GM19238 (cell line): ENCODE results near the gene UBL4B.

ENCODE experiments used
- DNase-seq: peaks from one replicate; pipeline ENCODE4 v3.0.0; 2011; ENCODE audit warnings: low spot score; ENCODE audit not compliant: insufficient read length

UBL4B gene

GRCh38 chr1:110152133-110152785, 40.0 kb downstream of the UBL4B start:
- DNase-seq, result no peak

DNA sequence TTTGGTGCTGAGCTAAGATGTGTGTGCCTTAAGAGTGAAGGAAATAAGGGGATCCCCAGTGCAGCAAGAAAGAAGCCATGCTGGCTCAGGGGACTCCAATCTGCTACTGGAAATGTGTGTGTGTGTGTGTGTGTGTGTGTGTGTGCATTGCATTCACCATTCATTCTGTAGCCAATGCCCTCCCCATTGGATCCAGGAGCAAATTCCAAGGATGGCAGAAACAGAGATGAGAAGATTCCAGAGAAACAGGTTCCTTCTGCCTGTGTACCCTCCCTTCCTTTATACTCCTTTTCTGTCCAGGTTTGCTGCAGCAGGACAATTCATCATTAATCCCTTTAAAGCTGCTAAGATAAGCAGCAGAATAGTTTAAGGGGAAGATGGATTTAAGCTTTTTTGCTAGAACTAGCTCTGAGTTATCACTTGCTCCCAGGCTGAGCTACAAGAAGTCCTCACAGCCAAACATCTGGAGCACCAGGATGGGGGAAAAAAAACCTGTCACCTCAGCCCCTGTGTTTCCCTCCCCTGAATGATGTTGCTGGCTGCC, 41.2 kb downstream of the UBL4B start:
- DNase-seq, result no peak

DNA sequence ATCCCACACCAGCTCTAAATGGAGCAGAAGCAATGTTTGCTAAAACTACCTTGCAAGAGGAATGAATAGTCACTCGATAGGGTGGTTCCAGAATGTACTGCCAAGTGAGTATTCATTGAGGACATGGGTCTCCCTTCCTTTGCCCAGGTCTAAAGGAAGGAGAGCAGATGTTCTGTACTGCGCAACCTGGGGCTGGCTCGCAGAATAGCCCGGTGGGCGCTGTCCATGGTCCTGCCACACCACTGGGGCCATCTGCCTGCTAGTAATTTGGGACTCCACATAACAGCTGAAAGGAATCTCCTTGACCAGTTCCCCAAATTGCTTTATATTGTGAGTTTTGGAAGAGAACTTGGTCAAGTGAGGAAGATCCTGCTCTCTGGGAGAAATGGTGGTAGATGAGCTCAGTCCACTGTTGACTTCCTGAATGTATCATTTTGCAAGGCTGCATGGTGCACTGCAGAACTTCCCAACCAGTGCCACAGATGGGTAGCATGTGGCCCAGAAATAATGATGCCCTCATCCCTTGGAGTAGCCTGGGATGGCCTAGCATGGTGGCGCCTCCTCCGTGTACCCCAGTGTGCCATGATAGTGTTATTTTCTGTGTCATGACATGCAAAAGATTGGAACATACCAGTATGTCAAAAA, 43.8 kb downstream of the UBL4B start:
- peak; percentile 40 for DNase-seq

GRCh38 chr1:110158261-110158660, 46.0 kb downstream of the UBL4B start:
- no peak for DNase-seq

GRCh38 chr1:110159168-110159567, 46.9 kb downstream of the UBL4B start:
- DNase-seq, result no peak

GRCh38 chr1:110160538-110161100, 48.4 kb downstream of the UBL4B start:
- DNase-seq, result no peak

DNA sequence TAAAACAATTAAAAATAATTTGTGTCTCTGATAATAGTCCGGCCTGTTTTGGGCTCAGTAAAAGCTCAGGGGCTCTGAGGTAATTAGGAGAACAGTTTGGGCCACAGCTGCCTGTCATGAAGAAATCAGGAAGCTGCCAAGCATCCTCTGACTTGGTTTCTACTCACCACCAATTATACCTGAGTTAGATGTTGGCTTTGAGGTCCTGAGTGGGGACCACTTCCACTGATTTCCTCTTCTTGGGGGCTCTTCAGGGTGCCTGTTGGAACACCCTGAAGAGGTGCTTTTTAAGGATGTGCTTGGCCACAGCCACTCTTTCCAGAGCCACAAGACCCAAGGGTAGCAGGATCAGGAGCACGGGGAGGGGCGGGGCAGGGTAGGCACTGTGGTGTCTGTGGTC, 48.9 kb downstream of the UBL4B start:
- DNase-seq, result no peak

- no peak for DNase-seq
Measured at GRCh38 chr1:110161849-110162248, 49.6 kb downstream of the UBL4B start.
